Measurements from ENCODE around the gene KNG1.

KNG1 gene

GRCh38 chr3:186742618-186743380 lies 25.6 kb downstream of the KNG1 start:
- DNase-seq (ENCODE audit: low spot score): no peak
- in situ Hi-C loops (cut with MboI; ENCODE audit: low sequenced_read_pairs, unreplicated experiment): no loop called here
- no peak for TF ChIP-seq CTCF (IDR thresholded peaks at IDR 0.05; ENCODE audit: borderline replicate concordance, control extremely low read depth, extremely low read depth, insufficient read depth, missing control alignments)

- DNase-seq (ENCODE audit: low spot score): no peak
- in situ Hi-C loops (cut with MboI; ENCODE audit: low sequenced_read_pairs, unreplicated experiment): no loop called here
- TF ChIP-seq CTCF (IDR thresholded peaks at IDR 0.05; ENCODE audit: borderline replicate concordance, control extremely low read depth, extremely low read depth, insufficient read depth, missing control alignments): no peak
Observed at GRCh38 chr3:186743666-186744065, 26.5 kb downstream of the KNG1 start.

GRCh38 chr3:186746008-186746407 lies 28.8 kb downstream of the KNG1 start:
- no peak for DNase-seq (ENCODE audit: low spot score)
- in situ Hi-C loops (cut with MboI; ENCODE audit: low sequenced_read_pairs, unreplicated experiment): no loop called here
- TF ChIP-seq CTCF (IDR thresholded peaks at IDR 0.05; ENCODE audit: borderline replicate concordance, control extremely low read depth, extremely low read depth, insufficient read depth, missing control alignments): no peak

- DNase-seq (ENCODE audit: low spot score): no peak
- in situ Hi-C loops (cut with MboI; ENCODE audit: low sequenced_read_pairs, unreplicated experiment): no loop called here
- no peak for TF ChIP-seq CTCF (IDR thresholded peaks at IDR 0.05; ENCODE audit: borderline replicate concordance, control extremely low read depth, extremely low read depth, insufficient read depth, missing control alignments)
Observed at GRCh38 chr3:186750316-186750715, 33.2 kb downstream of the KNG1 start.

- no peak for TF ChIP-seq CTCF (IDR thresholded peaks at IDR 0.05; ENCODE audit: borderline replicate concordance, control extremely low read depth, extremely low read depth, insufficient read depth, missing control alignments)
- DNase-seq (ENCODE audit: low spot score): no peak
- in situ Hi-C loops (cut with MboI; ENCODE audit: low sequenced_read_pairs, unreplicated experiment): no loop called here
Observed at GRCh38 chr3:186751480-186751879, 34.3 kb downstream of the KNG1 start.

- in situ Hi-C loops (cut with MboI; ENCODE audit: low sequenced_read_pairs, unreplicated experiment): no loop called here
- no peak for TF ChIP-seq CTCF (IDR thresholded peaks at IDR 0.05; ENCODE audit: borderline replicate concordance, control extremely low read depth, extremely low read depth, insufficient read depth, missing control alignments)
- no peak for DNase-seq (ENCODE audit: low spot score)
Observed at GRCh38 chr3:186754006-186754405, 36.8 kb downstream of the KNG1 start.
